ENCODE measurements around the gene BTN3A1.
"Not testable (repeated sequence)": the region's sequence is repeated elsewhere in the genome, so short reads cannot be mapped to it uniquely, and the experiment has no call there.

The BTN3A1 gene

DNA sequence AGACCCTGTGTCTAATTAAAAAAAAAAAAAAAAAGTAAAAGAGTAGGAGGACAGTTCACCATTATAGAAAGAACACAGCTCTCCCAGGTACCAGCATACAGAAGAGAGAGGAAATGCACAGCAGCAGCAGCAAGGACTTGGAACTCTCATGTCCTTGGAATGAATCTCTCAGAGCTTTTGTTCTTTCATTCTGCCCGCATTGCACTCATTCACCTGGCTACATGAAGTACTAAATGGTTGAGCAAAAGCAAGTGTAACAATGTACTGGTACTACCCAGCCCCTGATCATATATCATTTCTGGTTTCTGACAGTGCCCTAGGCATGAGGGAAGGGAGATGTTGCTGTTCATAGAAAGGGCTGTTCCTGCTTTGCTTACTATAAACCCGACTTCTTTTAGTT, 26.1 kb downstream of the BTN3A1 start:
- H3K27me3 ChIP-seq (ENCODE audit: insufficient read depth, low read length), result no peaks in the 10 kb centered on the region
- peaks cover 22% of the 10 kb centered on the region for H3K36me3 ChIP-seq (ENCODE audit: insufficient read depth, low read length)
- H3K27ac ChIP-seq (ENCODE audit: low read depth, low read length), result no peak overlapping the region
- WGBS, result 93% methylated on average over 2 of the region's 2 CpGs
- no peaks in the 10 kb centered on the region for H3K4me1 ChIP-seq (ENCODE audit: insufficient read depth, low read length)
- H3K9me3 ChIP-seq (ENCODE audit: insufficient read depth, low read depth, low read length), result no peaks in the 10 kb centered on the region
- H3K9ac ChIP-seq (ENCODE audit: low read depth, low read length), result no peak overlapping the region
- H3K4me3 ChIP-seq (ENCODE audit: low read length), result no peak overlapping the region

DNA sequence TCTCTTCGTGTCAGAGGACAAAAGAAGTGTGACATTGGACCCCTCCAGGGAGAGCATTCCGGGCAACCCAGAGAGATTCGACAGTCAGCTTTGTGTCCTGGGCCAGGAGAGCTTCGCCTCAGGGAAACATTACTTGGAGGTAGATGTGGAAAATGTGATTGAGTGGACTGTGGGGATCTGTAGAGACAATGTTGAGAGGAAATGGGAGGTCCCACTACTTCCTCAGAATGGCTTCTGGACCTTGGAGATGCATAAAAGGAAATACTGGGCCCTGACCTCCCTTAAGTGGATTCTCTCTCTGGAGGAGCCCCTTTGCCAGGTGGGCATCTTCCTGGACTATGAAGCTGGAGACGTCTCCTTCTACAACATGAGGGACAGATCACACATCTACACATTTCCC, 28.7 kb downstream of the BTN3A1 start:
- Histone ChIP-seq H3K9me3 (ENCODE audit: insufficient read depth, low read depth, low read length) (0 out of 2 replicates have a peak, but pooled peaks cover 13% of the 10 kb centered on the region), H3K9ac (ENCODE audit: low read depth, low read length) (no peak overlapping the region), H3K27ac (ENCODE audit: low read depth, low read length) (no peak overlapping the region), H3K4me1 (ENCODE audit: insufficient read depth, low read length) (no peaks in the 10 kb centered on the region), H3K4me3 (ENCODE audit: low read length) (no peak overlapping the region), H3K36me3 (ENCODE audit: insufficient read depth, low read length) (peaks cover 22% of the 10 kb centered on the region), H3K27me3 (ENCODE audit: insufficient read depth, low read length) (no peaks in the 10 kb centered on the region)
- 93% methylated on average over 5 of the region's 5 CpGs for WGBS

GRCh38 chr6:26431258-26432172, 29.4 kb downstream of the BTN3A1 start:
- H3K27ac ChIP-seq (ENCODE audit: low read depth, low read length), result no peak overlapping the region
- 0 out of 2 replicates have a peak, but pooled peaks cover 13% of the 10 kb centered on the region for H3K9me3 ChIP-seq (ENCODE audit: insufficient read depth, low read depth, low read length)
- H3K4me3 ChIP-seq (ENCODE audit: low read length), result no peak overlapping the region
- 90% methylated on average over 6 of the region's 6 CpGs for WGBS
- H3K36me3 ChIP-seq (ENCODE audit: insufficient read depth, low read length), result peaks cover 22% of the 10 kb centered on the region
- no peaks in the 10 kb centered on the region for H3K27me3 ChIP-seq (ENCODE audit: insufficient read depth, low read length)
- no peak overlapping the region for H3K9ac ChIP-seq (ENCODE audit: low read depth, low read length)
- H3K4me1 ChIP-seq (ENCODE audit: insufficient read depth, low read length), result no peaks in the 10 kb centered on the region

DNA sequence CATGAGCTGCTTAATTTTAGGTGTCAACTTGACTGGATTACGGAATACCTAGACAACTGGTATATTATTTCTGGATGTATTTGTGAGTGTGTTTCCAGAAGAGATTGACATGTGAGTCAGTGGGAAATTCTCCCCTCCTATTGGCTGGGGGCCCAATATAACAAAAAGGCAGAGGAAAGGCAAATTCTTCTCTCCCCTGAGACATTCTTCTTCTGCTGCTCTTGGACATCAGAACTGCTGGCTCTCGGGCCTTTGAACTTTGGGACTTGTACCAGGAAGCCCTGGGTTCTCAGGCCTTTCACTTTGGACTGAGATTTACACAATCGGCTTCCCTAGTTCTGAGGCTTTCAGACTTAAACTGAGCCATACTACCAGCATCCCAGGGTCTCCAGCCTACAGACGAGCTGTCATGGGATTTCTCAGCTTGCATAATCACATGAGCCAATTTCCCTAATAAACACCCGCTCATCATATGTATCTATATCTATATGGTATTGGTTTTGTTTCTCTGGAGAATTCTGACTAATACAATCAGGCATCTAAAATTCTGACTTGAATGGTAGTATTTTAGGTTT, 30.6 kb downstream of the BTN3A1 start:
- no peak overlapping the region for H3K27ac ChIP-seq (ENCODE audit: low read depth, low read length)
- no peak overlapping the region for H3K4me3 ChIP-seq (ENCODE audit: low read length)
- peaks cover 20% of the 10 kb centered on the region for H3K36me3 ChIP-seq (ENCODE audit: insufficient read depth, low read length)
- H3K27me3 ChIP-seq (ENCODE audit: insufficient read depth, low read length), result no peaks in the 10 kb centered on the region
- H3K9me3 ChIP-seq (ENCODE audit: insufficient read depth, low read depth, low read length), result 0 out of 2 replicates have a peak, but pooled peaks cover 13% of the 10 kb centered on the region
- H3K4me1 ChIP-seq (ENCODE audit: insufficient read depth, low read length), result no peaks in the 10 kb centered on the region
- no peak overlapping the region for H3K9ac ChIP-seq (ENCODE audit: low read depth, low read length)
- WGBS, result 96% methylated on average over 4 of the region's 5 CpGs

- H3K9me3 ChIP-seq (ENCODE audit: insufficient read depth, low read depth, low read length), result 0 out of 2 replicates have a peak, but pooled peaks cover 13% of the 10 kb centered on the region
- not testable (repeated sequence) for H3K9ac ChIP-seq (ENCODE audit: low read depth, low read length); H3K27me3 ChIP-seq (ENCODE audit: insufficient read depth, low read length); H3K27ac ChIP-seq (ENCODE audit: low read depth, low read length); H3K4me1 ChIP-seq (ENCODE audit: insufficient read depth, low read length); H3K4me3 ChIP-seq (ENCODE audit: low read length)
- 90% methylated on average over 8 of the region's 8 CpGs for WGBS
- H3K36me3 ChIP-seq (ENCODE audit: insufficient read depth, low read length), result peaks cover 20% of the 10 kb centered on the region
Observed at GRCh38 chr6:26433680-26434079, 31.6 kb downstream of the BTN3A1 start.

GRCh38 chr6:26436018-26436417, 33.9 kb downstream of the BTN3A1 start:
- Histone ChIP-seq H3K4me1 (ENCODE audit: insufficient read depth, low read length) (no peaks in the 10 kb centered on the region), H3K9me3 (ENCODE audit: insufficient read depth, low read depth, low read length) (0 out of 2 replicates have a peak, but pooled peaks cover 13% of the 10 kb centered on the region), H3K4me3 (ENCODE audit: low read length) (no peak overlapping the region), H3K27me3 (ENCODE audit: insufficient read depth, low read length) (no peaks in the 10 kb centered on the region), H3K36me3 (ENCODE audit: insufficient read depth, low read length) (peaks cover 14% of the 10 kb centered on the region), H3K9ac (ENCODE audit: low read depth, low read length) (no peak overlapping the region), H3K27ac (ENCODE audit: low read depth, low read length) (no peak overlapping the region)
- WGBS, result over 99% methylated on average over 4 of the region's 4 CpGs

- 0 out of 2 replicates have a peak, but pooled peaks cover 13% of the 10 kb centered on the region for H3K9me3 ChIP-seq (ENCODE audit: insufficient read depth, low read depth, low read length)
- no peak overlapping the region for H3K9ac ChIP-seq (ENCODE audit: low read depth, low read length)
- no peaks in the 10 kb centered on the region; the same call in 1 of the 2 replicates for H3K36me3 ChIP-seq (ENCODE audit: insufficient read depth, low read length)
- WGBS, result 86% methylated on average over 1 of the region's 1 CpG
- H3K27ac ChIP-seq (ENCODE audit: low read depth, low read length), result no peak overlapping the region
- no peaks in the 10 kb centered on the region for H3K27me3 ChIP-seq (ENCODE audit: insufficient read depth, low read length)
- H3K4me1 ChIP-seq (ENCODE audit: insufficient read depth, low read length), result no peaks in the 10 kb centered on the region
- no peak overlapping the region for H3K4me3 ChIP-seq (ENCODE audit: low read length)
Observed at GRCh38 chr6:26437550-26437949, 35.5 kb downstream of the BTN3A1 start.

DNA sequence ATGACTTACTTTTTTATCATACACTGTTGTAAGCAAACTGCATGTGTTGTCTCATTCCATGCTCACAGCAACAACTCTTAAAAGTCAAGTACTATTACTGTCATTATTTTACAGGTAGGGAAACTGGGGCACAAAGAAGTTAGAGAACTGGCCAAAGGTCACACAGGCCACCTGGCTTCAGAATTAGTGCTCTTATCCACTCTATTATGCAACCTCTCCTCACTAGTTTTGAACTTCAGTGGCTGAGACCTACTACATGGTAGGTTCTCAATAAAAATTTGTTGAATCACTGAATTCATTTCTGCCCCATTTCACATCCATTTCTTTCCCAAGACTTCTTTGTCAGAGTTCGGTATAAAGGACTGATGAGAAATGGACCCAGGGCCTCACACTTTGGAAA, 35.9 kb downstream of the BTN3A1 start:
- Histone ChIP-seq H3K27me3 (ENCODE audit: insufficient read depth, low read length) (no peaks in the 10 kb centered on the region), H3K27ac (ENCODE audit: low read depth, low read length) (no peak overlapping the region), H3K4me3 (ENCODE audit: low read length) (no peak overlapping the region), H3K36me3 (ENCODE audit: insufficient read depth, low read length) (no peaks in the 10 kb centered on the region), H3K9ac (ENCODE audit: low read depth, low read length) (no peak overlapping the region), H3K4me1 (ENCODE audit: insufficient read depth, low read length) (no peaks in the 10 kb centered on the region), H3K9me3 (ENCODE audit: insufficient read depth, low read depth, low read length) (0 out of 2 replicates have a peak, but pooled peaks cover 13% of the 10 kb centered on the region)
- 96% methylated on average over 1 of the region's 1 CpG for WGBS

DNA sequence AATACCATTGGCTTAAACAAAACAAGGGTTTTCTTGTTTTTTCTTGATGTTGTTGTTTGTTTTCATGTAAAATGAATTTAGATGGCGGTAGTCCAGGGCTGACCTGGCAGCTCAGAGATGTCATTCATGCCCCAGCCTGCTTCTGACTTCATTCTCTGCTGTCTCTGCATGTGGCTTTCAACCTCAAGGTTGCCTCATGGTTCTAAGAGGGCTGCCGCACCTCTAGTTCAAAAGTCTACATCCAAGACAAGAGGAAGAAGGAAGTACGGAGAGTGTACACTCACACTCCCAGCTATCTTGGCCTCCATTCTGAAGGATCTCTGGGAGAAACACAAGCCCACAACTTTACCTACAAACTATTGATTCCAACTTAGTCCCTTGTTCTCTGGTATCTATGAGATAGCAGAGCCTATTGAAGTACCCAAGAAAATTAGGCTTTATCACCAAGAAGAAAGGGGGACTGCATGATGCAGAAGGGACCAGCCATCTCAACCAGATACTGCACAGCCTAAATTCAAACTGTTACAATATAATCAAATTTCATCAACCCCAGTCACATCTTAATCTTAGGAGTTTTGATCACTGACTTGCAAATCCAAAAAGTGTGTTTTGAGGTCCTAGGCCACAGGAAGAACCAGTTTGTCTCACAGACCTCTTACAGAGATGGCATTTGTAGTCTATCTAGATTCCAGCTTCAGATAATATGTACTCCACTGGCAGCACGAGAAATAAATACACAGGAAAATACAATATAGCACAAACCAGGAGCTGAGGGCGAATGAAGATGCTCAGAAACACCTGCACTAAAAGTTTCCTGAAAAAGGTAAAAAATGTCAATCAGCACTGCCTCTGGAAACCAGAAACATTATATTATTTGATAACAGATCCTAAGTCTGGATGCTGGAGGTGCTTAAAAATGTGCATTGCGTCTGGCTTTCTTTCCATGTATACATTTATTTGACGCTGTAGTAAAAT, 37.4 kb downstream of the BTN3A1 start:
- 0 out of 2 replicates have a peak, but pooled peaks cover 5% of the 10 kb centered on the region for H3K9me3 ChIP-seq (ENCODE audit: insufficient read depth, low read depth, low read length)
- no peak overlapping the region for H3K9ac ChIP-seq (ENCODE audit: low read depth, low read length)
- H3K36me3 ChIP-seq (ENCODE audit: insufficient read depth, low read length), result no peaks in the 10 kb centered on the region
- no peak overlapping the region for H3K4me3 ChIP-seq (ENCODE audit: low read length)
- H3K4me1 ChIP-seq (ENCODE audit: insufficient read depth, low read length), result no peaks in the 10 kb centered on the region
- 91% methylated on average over 7 of the region's 7 CpGs for WGBS
- H3K27me3 ChIP-seq (ENCODE audit: insufficient read depth, low read length), result no peaks in the 10 kb centered on the region
- no peak overlapping the region for H3K27ac ChIP-seq (ENCODE audit: low read depth, low read length)

- Histone ChIP-seq H3K36me3 (ENCODE audit: insufficient read depth, low read length) (no peaks in the 10 kb centered on the region), H3K27ac (ENCODE audit: low read depth, low read length) (no peak overlapping the region), H3K4me1 (ENCODE audit: insufficient read depth, low read length) (no peaks in the 10 kb centered on the region), H3K9ac (ENCODE audit: low read depth, low read length) (no peak overlapping the region), H3K9me3 (ENCODE audit: insufficient read depth, low read depth, low read length) (no peaks in the 10 kb centered on the region), H3K4me3 (ENCODE audit: low read length) (no peak overlapping the region), H3K27me3 (ENCODE audit: insufficient read depth, low read length) (no peaks in the 10 kb centered on the region)
- 86% methylated on average over 1 of the region's 2 CpGs for WGBS
Observed at GRCh38 chr6:26440977-26441358, 38.9 kb downstream of the BTN3A1 start.
